GM21360 (cell line): ENCODE measurements around the gene PPTC7.
"Not testable (repeated sequence)": the region's sequence is repeated elsewhere in the genome, so short reads cannot be mapped to it uniquely, and the experiment has no call there.

ENCODE experiments used
- ATAC-seq: cut with Tn5 transposase; IDR thresholded peaks from one replicate; pipeline ENCODE4 v1.9.1; 2021; ENCODE audit warnings: mild to moderate bottlenecking, moderate library complexity; ENCODE audit not compliant: unreplicated experiment

The PPTC7 gene

GRCh38 chr12:110562386-110562785 is 20.7 kb downstream of the PPTC7 start:
- peak; percentile 54 for ATAC-seq

GRCh38 chr12:110561471-110562201 is 21.5 kb downstream of the PPTC7 start:
- no peak for ATAC-seq

GRCh38 chr12:110560946-110561345 is 22.2 kb downstream of the PPTC7 start:
- ATAC-seq: no peak

GRCh38 chr12:110560048-110560447 is 23.1 kb downstream of the PPTC7 start:
- no peak for ATAC-seq

GRCh38 chr12:110558945-110559344 is 24.2 kb downstream of the PPTC7 start:
- ATAC-seq: not testable (repeated sequence)

GRCh38 chr12:110557300-110557699 is 25.8 kb downstream of the PPTC7 start:
- ATAC-seq: no peak

- no peak for ATAC-seq
Measured at GRCh38 chr12:110556705-110557104, 26.4 kb downstream of the PPTC7 start.

- no peak for ATAC-seq
Measured at GRCh38 chr12:110555577-110556406, 27.3 kb downstream of the PPTC7 start.

- ATAC-seq: no peak
Measured at GRCh38 chr12:110554184-110554583, 28.9 kb downstream of the PPTC7 start.

GRCh38 chr12:110550981-110551380 is 32.1 kb downstream of the PPTC7 start:
- no peak for ATAC-seq

GRCh38 chr12:110549716-110550115 is 33.4 kb downstream of the PPTC7 start:
- ATAC-seq: no peak

- no peak for ATAC-seq
Measured at GRCh38 chr12:110548678-110549077, 34.4 kb downstream of the PPTC7 start.

GRCh38 chr12:110547090-110547489 is 36.0 kb downstream of the PPTC7 start:
- ATAC-seq: no peak

GRCh38 chr12:110546339-110546738 is 36.8 kb downstream of the PPTC7 start:
- no peak for ATAC-seq

GRCh38 chr12:110545812-110546211 is 37.3 kb downstream of the PPTC7 start:
- no peak for ATAC-seq

- ATAC-seq: not testable (repeated sequence)
Measured at GRCh38 chr12:110545259-110545658, 37.9 kb downstream of the PPTC7 start.

- ATAC-seq: no peak
Measured at GRCh38 chr12:110543965-110544364, 39.2 kb downstream of the PPTC7 start.

- no peak for ATAC-seq
Measured at GRCh38 chr12:110543252-110543959, 39.7 kb downstream of the PPTC7 start.

GRCh38 chr12:110540048-110540447 is 43.1 kb downstream of the PPTC7 start:
- ATAC-seq: no peak

- no peak for ATAC-seq
Measured at GRCh38 chr12:110538869-110539622, 44.1 kb downstream of the PPTC7 start.
